HG03064 (cell line): ENCODE results near the gene ORC3.
"Not testable (repeated sequence)": the region's sequence is repeated elsewhere in the genome, so short reads cannot be mapped to it uniquely, and the experiment has no call there.

Experiments
- ATAC-seq: cut with Tn5 transposase; IDR thresholded peaks from one replicate; pipeline ENCODE4 v1.9.1; 2021; ENCODE audit warnings: low read depth; ENCODE audit not compliant: unreplicated experiment

Gene ORC3

DNA sequence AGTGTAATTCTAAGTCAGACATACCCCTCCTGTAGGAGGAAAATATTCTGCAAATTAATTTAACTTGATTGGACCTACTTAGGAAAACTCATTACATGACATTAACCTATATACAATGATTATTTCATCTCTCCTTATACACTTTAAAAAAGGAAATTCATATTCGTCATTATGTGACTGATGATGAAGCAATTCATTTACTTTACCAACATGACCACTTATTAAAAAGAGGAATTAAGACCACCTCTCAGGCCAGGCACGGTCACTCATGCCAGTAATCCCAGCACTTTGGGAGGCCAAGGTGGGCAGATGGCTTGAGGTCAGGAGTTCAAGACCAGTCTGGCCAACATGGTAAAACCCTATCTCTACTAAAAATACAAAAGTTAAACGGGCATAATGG is 100.5 kb downstream of the ORC3 start:
- ATAC-seq, result no peak

DNA sequence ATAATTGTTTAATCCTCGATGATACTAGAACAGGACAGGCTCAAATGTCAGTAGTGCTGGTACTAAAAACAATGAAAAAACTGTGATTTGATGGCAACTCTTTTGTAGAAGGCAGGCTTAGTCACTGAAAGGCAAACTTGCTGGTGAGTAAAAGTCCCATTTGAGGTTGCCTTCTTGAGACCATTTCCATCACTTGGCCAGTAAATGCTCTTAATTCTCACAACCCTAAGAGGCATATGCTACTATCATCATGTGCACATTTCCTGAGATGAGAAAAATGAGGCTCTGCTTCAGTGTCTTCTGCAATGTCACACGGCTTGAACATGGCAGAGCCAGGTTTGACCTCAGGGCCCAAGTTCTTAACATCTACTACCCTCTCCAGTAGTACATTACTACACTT is 102.2 kb downstream of the ORC3 start:
- ATAC-seq, result no peak

DNA sequence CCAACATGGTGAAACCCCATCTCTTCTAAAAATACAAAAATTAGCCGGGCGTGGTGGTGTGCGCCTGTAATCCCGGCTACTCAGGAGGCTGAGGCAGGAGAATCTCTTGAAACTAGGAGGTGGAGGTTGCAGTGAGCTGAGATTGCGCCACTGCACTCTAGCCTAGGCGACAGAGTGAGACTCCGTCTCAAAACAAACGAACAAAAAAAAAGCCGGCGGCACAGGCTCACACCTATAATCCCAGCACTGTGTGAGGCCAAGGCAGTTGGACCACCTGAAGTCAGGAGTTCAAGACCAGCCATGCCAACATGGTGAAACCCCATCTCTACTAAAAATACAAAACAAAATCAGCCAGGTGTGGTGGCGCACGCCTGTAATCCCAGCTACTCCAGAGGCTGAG is 106.9 kb downstream of the ORC3 start:
- ATAC-seq, result not testable (repeated sequence)

DNA sequence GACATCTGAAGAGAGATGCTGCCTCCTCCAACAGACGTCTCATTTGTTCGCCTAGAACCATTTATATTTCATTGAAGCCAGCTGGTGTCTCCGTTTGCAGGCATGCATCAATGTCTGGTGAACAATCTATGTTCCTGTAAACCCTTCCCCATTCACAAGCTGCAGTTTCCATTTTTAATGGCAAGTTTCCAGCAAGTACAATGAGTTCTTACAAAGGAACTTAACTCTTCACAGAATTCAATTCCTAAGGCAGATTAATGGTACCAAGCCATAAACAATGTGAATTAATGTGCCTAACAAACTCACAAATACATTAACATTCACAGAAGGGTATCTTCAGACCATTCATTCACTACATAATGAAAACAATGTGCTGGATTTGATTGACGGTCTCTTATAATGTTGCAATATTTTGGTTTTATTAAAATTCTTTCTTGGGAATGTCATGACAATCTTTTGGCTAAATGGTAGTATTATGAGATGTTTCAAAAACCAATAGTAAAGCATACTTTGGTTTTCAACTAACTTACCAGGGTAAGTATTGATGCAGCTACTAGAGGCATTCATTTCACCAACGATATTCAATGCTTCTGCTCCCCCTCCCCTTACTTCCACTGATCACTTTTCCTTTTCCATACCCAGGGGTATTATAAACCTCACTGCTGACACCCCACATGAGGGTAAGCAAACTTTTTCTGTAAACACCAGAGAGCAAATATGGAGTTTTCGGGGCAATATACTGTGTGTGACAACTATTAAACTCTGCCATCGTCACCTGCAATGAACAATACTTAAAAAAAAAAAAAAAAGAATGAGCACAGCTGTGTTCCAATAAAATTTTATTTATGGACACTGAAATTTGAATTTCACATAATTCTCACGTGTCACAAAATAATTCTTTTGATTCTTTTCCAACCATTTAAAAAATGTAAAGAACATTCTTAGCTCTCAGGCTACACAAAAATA is 107.9 kb downstream of the ORC3 start:
- no peak for ATAC-seq

GRCh38 chr6:87698547-87699006 is 108.6 kb downstream of the ORC3 start:
- ATAC-seq, result no peak

- no peak for ATAC-seq
These were observed 109.6 kb downstream of the ORC3 start for GRCh38 chr6:87699576-87699975.

- ATAC-seq, result no peak
These were observed 110.7 kb downstream of the ORC3 start for GRCh38 chr6:87700397-87701343.

DNA sequence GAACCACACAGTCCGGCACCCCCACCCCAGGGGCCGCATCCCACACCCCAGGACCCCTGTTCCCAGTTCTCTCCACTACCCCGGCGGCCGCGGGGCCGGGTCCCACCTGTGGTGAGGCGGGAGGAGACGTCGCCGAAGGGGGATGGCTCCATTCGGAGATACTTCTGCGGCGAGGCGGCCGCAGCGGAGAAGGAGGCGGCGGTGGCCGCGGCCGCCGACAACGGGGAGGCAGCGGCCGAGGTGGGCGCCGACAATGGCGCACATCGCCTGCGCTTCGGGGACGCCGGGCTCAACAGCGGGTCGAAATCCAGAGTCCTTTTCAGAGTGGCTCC is 111.4 kb downstream of the ORC3 start:
- ATAC-seq, result no peak

GRCh38 chr6:87701676-87702588 is 112.0 kb downstream of the ORC3 start, which contains the start of gene AKIRIN2:
AKIRIN2 (minus strand) TSS chr6:87702233; CDS start chr6:87701684, 549 bp downstream.
- peak; percentile 63 for ATAC-seq

DNA sequence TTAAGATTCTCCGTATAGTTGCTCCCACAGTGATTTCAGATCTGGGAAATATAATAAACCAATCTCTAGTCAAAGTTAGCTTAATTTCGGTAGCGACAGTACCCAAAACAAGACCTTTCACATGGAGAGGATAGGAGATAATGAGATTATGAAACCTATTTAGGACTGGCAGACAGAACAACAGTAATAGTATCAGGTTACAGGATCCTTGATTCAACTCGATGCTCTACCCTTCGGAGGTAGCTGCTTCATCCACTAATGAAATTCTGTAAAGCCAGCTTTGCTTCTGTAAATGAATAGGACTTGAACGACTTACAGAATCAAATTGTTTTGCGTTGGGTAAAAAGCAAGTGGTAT is 112.6 kb downstream of the ORC3 start:
- peak; percentile 1 for ATAC-seq

DNA sequence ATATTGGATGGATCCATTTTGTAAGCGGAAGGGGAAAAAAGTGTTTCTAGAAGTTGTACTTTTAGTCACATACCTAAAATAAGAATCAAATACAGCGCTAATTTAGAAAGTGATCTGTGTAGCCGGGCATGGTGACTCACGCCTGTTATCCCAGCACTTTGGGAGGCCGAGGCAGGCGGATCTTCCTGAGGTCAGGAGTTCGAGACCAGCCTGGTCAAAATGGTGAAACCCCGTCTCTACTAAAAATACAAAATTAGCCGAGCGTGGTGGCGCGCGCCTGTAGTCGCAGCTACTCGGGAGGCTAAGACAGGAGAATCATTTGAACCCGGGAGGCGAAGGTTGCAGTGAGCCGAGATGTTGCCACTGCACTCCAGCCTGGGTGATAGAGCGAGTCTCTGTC is 113.1 kb downstream of the ORC3 start:
- not testable (repeated sequence) for ATAC-seq

- peak; percentile 47 for ATAC-seq
These were observed 115.2 kb downstream of the ORC3 start for GRCh38 chr6:87705070-87705691.

- ATAC-seq, result no peak
These were observed 116.4 kb downstream of the ORC3 start for GRCh38 chr6:87706187-87706966.

GRCh38 chr6:87708581-87709427 is 118.9 kb downstream of the ORC3 start:
- not testable (repeated sequence) for ATAC-seq

DNA sequence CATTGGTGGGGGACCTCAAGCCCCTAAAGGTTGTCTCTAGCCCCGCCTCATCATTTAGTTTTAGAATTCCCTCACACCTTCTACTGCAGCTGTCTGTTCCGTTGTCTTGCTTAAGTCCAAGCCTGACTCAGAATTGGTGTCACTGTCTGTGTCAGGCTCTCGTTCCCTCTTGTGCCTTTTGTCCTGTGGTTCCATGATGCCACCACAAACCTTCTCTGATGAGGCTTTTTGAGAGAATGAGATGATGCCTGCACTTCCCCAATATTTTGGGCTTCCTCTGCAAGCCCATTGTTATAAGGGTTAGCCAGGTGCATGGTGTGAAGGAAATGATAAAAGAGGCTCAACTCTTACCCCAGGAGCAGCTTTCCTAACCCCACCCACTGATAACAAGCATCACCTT is 120.2 kb downstream of the ORC3 start:
- ATAC-seq, result no peak

- not testable (repeated sequence) for ATAC-seq
These were observed 122.8 kb downstream of the ORC3 start for GRCh38 chr6:87712713-87713112.

DNA sequence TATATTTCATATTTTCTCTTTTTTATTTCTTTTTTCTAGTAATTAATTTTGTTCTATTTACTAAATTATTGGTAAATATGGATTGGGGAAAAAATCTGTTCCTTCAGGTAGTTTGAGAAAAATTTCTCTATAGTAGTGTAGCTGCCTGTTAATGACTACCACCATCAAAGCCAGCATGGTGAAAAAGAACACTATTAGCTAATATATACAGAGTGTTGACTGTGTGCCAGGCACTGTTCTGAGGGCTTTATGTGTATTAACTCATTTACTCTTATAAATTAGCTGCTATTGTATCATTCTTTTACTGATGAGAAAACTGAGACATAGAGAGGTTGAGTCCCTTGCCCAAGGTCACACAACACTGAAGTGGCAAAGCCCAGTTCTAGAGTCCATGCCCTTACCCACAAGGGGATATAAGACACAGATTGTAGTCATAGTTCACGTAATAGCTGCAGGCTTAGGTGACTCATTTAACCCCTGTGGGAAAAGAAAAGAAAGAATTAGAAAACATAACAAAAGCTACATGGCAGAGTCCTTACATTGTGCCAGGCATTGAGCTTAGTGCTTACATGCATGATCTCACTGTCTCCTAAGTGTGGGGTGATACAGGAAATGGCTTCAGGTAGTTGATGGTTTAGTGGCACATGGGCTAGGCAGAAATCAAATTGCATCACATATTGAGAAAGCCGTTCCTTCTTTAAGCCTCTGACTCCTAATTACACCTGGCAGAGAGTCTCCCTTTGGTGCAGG is 124.3 kb downstream of the ORC3 start:
- peak; percentile 68 for ATAC-seq
